Dermis microvascular lymphatic vessel endothelial cell (primary cell): ENCODE data around the gene ZNF358. TPM values are rescaled to one million over a fixed set of nuclear protein-coding genes. Genes with fewer than 3 reads are reported as not detected.
A peak's percentile ranks its signal among the peaks of the same experiment; 100 is the strongest.
"Not testable (repeated sequence)": the region's sequence is repeated elsewhere in the genome, so short reads cannot be mapped to it uniquely, and the experiment has no call there.

ENCODE experiments used
- DNase-seq, 2 donors: peaks; one replicate each; pipeline versions ENCODE4 v3.0.0 to v3.0.0-alpha.2; 2010; ENCODE audit warnings: low read depth in 2 of 2
- total RNA-seq: library from RNA; depleted of rRNA; stranded (reverse); fragments of >200 nt; gene quantifications from 2 replicates; pipeline ENCODE4 v1.2.1, GENCODE V29; 2014

The ZNF358 gene
- total RNA-seq, 1 donor from 2014 or later = 8.3 TPM

- peak; percentile 88 to 95 for DNase-seq
These were observed 19.4 kb downstream of the ZNF358 start, which contains the start of gene PNPLA6 for GRCh38 chr19:7535047-7535997. PNPLA6 (plus strand) TSS chr19:7535717; CDS start chr19:7535789, 72 bp downstream.

- DNase-seq = no peak
These were observed 20.2 kb downstream of the ZNF358 start for GRCh38 chr19:7535998-7536695.

GRCh38 chr19:7538990-7539389 lies 23.1 kb downstream of the ZNF358 start:
- not testable (repeated sequence) for DNase-seq

- DNase-seq = no peak
These were observed 24.0 kb downstream of the ZNF358 start for GRCh38 chr19:7539827-7540425.

- DNase-seq = peak in 1 of 2 donors; percentile 38
These were observed 25.0 kb downstream of the ZNF358 start for GRCh38 chr19:7540761-7541474.

GRCh38 chr19:7541475-7541824 lies 25.5 kb downstream of the ZNF358 start:
- no peak for DNase-seq

- no peak for DNase-seq
These were observed 26.0 kb downstream of the ZNF358 start for GRCh38 chr19:7541828-7542443.

GRCh38 chr19:7542556-7543348 lies 26.8 kb downstream of the ZNF358 start:
- DNase-seq = no peak

GRCh38 chr19:7544626-7545025 lies 28.7 kb downstream of the ZNF358 start:
- DNase-seq = no peak

GRCh38 chr19:7545300-7545699 lies 29.4 kb downstream of the ZNF358 start:
- DNase-seq = no peak

- DNase-seq = no peak
These were observed 30.0 kb downstream of the ZNF358 start for GRCh38 chr19:7545904-7546303.

GRCh38 chr19:7547159-7547558 lies 31.3 kb downstream of the ZNF358 start:
- no peak for DNase-seq

- no peak for DNase-seq
These were observed 33.7 kb downstream of the ZNF358 start for GRCh38 chr19:7549429-7550148.

GRCh38 chr19:7550169-7550770 lies 34.4 kb downstream of the ZNF358 start:
- no peak for DNase-seq

GRCh38 chr19:7550987-7551761 lies 35.3 kb downstream of the ZNF358 start:
- DNase-seq = peak in 1 of 2 donors; percentile 39

- no peak for DNase-seq
These were observed 36.9 kb downstream of the ZNF358 start for GRCh38 chr19:7552781-7553180.

GRCh38 chr19:7554565-7554964 lies 38.7 kb downstream of the ZNF358 start:
- no peak for DNase-seq
